Neural progenitor cell (in vitro differentiated cells): ENCODE measurements around the gene NRTN. TPM values are rescaled to one million over a fixed set of nuclear protein-coding genes. Genes with fewer than 3 reads are reported as not detected.
"Not testable (repeated sequence)": the region's sequence is repeated elsewhere in the genome, so short reads cannot be mapped to it uniquely, and the experiment has no call there.

Source experiments
- DNase-seq: peaks from one replicate; pipeline ENCODE4 v3.0.0-alpha.2; 2016; ENCODE audit warnings: low spot score
- H2AFZ ChIP-seq: fragments of 200-600 bp; sonication (generic); replicated peaks from 2 replicates; pipeline ENCODE4 v1.6.1; 2016; ENCODE audit warnings: antibody characterized with exemption
- H3F3A ChIP-seq: fragments of 200-600 bp; sonication (generic); 2 replicates; pipeline ENCODE4 v1.6.1; 2016; ENCODE audit warnings: antibody characterized with exemption, low read depth
- H3K27ac ChIP-seq: fragments of 200-600 bp; sonication (generic); 2 replicates; pipeline ENCODE4 v1.5.1; 2016; ENCODE audit warnings: mild to moderate bottlenecking
- H3K27me3 ChIP-seq: fragments of 200-600 bp; sonication (generic); 2 replicates; pipeline ENCODE4 v1.6.1; 2016; ENCODE audit warnings: mild to moderate bottlenecking, moderate library complexity
- H3K36me3 ChIP-seq: fragments of 200-600 bp; sonication (generic); 2 replicates; pipeline ENCODE4 v1.5.1; 2016
- H3K4me1 ChIP-seq: fragments of 200-600 bp; sonication (generic); 2 replicates; pipeline ENCODE4 v1.6.1; 2016; ENCODE audit warnings: mixed run types
- H3K4me2 ChIP-seq: fragments of 200-600 bp; sonication (generic); 2 replicates; pipeline ENCODE4 v1.6.1; 2016
- H3K4me3 ChIP-seq: fragments of 200-600 bp; sonication (generic); 2 replicates; pipeline ENCODE4 v1.5.1; 2016
- H3K79me2 ChIP-seq: fragments of 200-600 bp; sonication (generic); 2 replicates; pipeline ENCODE4 v1.6.1; 2016; ENCODE audit warnings: low read depth
- H3K9ac ChIP-seq: fragments of 200-600 bp; sonication (generic); 2 replicates; pipeline ENCODE4 v1.6.1; 2016
- H3K9me3 ChIP-seq: fragments of 200-600 bp; sonication (generic); 2 replicates; pipeline ENCODE4 v1.5.1; 2016; ENCODE audit warnings: low read depth
- H4K20me1 ChIP-seq: fragments of 200-600 bp; sonication (generic); 2 replicates; pipeline ENCODE4 v1.6.1; 2016; ENCODE audit warnings: low read depth
- H3K27ac Mint-ChIP-seq: 3 replicates; pipeline ENCODE4 v1.8.0; 2021; ENCODE audit warnings: mixed read lengths
- H3K27me3 Mint-ChIP-seq: 2 replicates; pipeline ENCODE4 v1.8.0; 2022; ENCODE audit warnings: low read depth, mild to moderate bottlenecking, inconsistent platforms, moderate library complexity, mixed read lengths; ENCODE audit not compliant: insufficient read depth
- H3K36me3 Mint-ChIP-seq: 3 replicates; pipeline ENCODE4 v1.8.0; 2021; ENCODE audit warnings: mixed read lengths
- H3K4me1 Mint-ChIP-seq: 3 replicates; pipeline ENCODE4 v1.8.0; 2021; ENCODE audit warnings: mixed read lengths
- H3K4me3 Mint-ChIP-seq: 3 replicates; pipeline ENCODE4 v1.8.0; 2021; ENCODE audit warnings: mild to moderate bottlenecking, moderate library complexity, mixed read lengths
- H3K9me3 Mint-ChIP-seq: 3 replicates; pipeline ENCODE4 v1.8.0; 2020; ENCODE audit warnings: mixed read lengths
- EZH2 ChIP-seq: fragments of 200-600 bp; sonication (generic); IDR thresholded peaks from 2 replicates; pipeline ENCODE4 v1.6.1; 2017; ENCODE audit warnings: antibody characterized with exemption, mild to moderate bottlenecking, moderate library complexity
- EZH2phosphoT487 ChIP-seq: fragments of 200-600 bp; sonication (generic); IDR thresholded peaks from 2 replicates; pipeline ENCODE4 v1.6.1; 2017; ENCODE audit warnings: antibody characterized with exemption
- total RNA-seq: library from RNA; depleted of rRNA; stranded (reverse); fragments of >200 nt; gene quantifications from 2 replicates; pipeline ENCODE4 v1.2.3, GENCODE V29; 2015; ENCODE audit warnings: low replicate concordance
- TF ChIP-seq, protein P1 (sequence below): fragments of 200-600 bp; sonication (generic); IDR thresholded peaks from 2 replicates; pipeline ENCODE4 v1.5.1; 2017; ENCODE audit warnings: antibody characterized with exemption, mild to moderate bottlenecking

The NRTN gene
- total RNA-seq, 1 donor from 2014 or later, result 2.4 TPM

DNA sequence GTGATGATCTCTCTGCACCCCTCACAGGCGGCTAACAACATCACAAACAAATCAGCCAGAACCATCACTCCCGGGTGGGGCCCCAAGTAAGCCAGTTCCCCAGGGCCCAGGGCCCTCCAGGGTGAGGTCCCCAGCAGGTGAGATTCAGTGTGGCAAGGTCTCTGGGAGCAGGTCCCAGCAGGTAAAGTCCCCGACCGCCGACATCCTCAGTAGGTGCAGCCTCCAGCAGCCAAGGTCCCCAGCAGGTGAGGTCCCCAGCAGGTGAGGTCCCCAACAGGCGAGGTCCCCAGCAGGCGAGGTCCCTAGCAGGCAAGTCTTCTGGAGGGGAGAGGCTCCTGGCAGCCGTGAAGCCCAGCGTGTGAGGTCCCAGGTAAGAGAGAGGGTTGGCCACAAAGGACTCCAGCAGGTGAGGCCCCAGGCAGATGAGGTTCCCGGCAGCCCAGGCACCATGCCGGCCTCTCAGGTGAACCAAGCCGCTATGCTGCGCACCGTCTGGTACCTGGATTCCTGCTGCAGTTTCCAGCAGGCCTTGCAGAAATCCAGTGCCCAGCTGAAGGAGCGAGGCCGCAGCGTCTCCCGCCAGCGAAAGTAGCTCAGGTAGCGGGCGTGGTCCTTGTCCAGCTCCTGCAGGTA, 38.5 kb downstream of the NRTN start:
- H3K36me3 Mint-ChIP-seq, result no peaks in the 10 kb centered on the region
- H3K4me1 Mint-ChIP-seq, result no peaks in the 10 kb centered on the region
- H3K27me3 Mint-ChIP-seq, result peaks cover 11% of the 10 kb centered on the region
- Histone ChIP-seq H3K9ac (no peak overlapping the region), H4K20me1 (no peaks in the 10 kb centered on the region), H3K27me3 (no peaks in the 10 kb centered on the region), H3K79me2 (no peaks in the 10 kb centered on the region), H3K27ac (no peak overlapping the region), H3F3A (no peaks in the 10 kb centered on the region), H3K9me3 (no peaks in the 10 kb centered on the region), H2AFZ (no peak overlapping the region), H3K4me1 (no peaks in the 10 kb centered on the region), H3K4me3 (no peak overlapping the region), H3K4me2 (no peak overlapping the region), H3K36me3 (no peaks in the 10 kb centered on the region)
- H3K4me3 Mint-ChIP-seq, result no peak overlapping the region
- no peak overlapping the region for H3K27ac Mint-ChIP-seq
- no peak for DNase-seq
- TF ChIP-seq EZH2phosphoT487 (no peak), EZH2 (no peak)
- TF ChIP-seq, protein P1, sequence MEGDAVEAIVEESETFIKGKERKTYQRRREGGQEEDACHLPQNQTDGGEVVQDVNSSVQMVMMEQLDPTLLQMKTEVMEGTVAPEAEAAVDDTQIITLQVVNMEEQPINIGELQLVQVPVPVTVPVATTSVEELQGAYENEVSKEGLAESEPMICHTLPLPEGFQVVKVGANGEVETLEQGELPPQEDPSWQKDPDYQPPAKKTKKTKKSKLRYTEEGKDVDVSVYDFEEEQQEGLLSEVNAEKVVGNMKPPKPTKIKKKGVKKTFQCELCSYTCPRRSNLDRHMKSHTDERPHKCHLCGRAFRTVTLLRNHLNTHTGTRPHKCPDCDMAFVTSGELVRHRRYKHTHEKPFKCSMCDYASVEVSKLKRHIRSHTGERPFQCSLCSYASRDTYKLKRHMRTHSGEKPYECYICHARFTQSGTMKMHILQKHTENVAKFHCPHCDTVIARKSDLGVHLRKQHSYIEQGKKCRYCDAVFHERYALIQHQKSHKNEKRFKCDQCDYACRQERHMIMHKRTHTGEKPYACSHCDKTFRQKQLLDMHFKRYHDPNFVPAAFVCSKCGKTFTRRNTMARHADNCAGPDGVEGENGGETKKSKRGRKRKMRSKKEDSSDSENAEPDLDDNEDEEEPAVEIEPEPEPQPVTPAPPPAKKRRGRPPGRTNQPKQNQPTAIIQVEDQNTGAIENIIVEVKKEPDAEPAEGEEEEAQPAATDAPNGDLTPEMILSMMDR, result no peak
- peaks cover 6% of the 10 kb centered on the region for H3K9me3 Mint-ChIP-seq

DNA sequence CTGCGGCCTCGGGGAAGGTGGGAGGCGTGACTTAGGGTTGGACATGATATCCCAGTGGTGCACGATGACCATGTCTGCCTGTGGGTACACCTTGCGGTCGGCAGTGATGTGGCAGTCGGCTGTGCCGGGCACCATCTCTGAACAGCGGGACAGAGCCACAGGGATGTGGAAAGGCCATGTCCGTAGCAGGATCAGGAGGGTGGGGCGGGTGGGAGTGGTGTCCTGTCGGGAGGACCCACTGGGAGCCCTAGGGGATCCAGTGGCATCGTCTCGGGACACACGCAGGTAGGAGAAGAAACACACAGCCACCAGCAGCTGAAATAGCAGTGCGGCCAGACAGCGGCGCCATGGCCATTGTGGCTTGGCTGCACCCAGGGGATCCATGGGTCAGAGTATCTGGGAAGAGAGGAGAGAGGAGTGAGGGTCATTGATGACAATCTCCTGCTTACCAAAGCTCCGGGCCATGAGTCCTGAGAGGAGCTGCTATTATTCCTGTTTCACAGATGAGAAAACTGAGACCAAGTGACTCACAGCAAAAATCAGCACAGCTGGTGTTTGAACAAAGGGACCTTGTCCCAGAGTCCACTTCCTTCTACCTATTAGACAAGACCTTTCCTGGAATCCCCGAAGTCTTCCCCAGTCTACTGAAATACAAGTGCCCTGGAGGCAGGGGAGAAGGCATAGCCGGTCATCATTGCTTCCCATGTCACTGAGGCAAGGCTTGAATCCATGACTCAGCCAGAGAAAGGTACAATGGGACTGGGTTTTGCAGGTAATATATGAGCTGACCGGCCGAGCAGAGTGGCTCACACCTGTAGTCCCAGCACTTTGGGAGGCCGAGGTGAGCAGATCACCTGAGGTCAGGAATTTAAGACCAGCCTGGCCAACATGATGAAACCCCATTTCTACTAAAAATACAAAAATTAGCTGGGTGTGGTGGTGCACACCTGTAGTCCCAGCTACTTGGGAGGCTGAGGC, 39.9 kb downstream of the NRTN start:
- H3K4me1 ChIP-seq, result no peaks in the 10 kb centered on the region
- H2AFZ ChIP-seq, result no peak overlapping the region
- no peaks in the 10 kb centered on the region for H3K36me3 ChIP-seq
- H3K9me3 ChIP-seq, result no peaks in the 10 kb centered on the region
- no peak overlapping the region for H3K4me3 ChIP-seq
- no peaks in the 10 kb centered on the region for H4K20me1 ChIP-seq
- no peaks in the 10 kb centered on the region for H3F3A ChIP-seq
- TF ChIP-seq, protein P1, result no peak
- no peak for TF ChIP-seq EZH2phosphoT487
- no peak for TF ChIP-seq EZH2
- H3K79me2 ChIP-seq, result no peaks in the 10 kb centered on the region
- no peaks in the 10 kb centered on the region for H3K4me1 Mint-ChIP-seq
- no peak overlapping the region for H3K4me2 ChIP-seq
- H3K27me3 Mint-ChIP-seq, result peaks cover 11% of the 10 kb centered on the region
- no peak for DNase-seq
- H3K27ac ChIP-seq, result no peak overlapping the region
- peaks cover 6% of the 10 kb centered on the region for H3K9me3 Mint-ChIP-seq
- no peak overlapping the region for H3K4me3 Mint-ChIP-seq
- no peaks in the 10 kb centered on the region for H3K36me3 Mint-ChIP-seq
- H3K27ac Mint-ChIP-seq, result no peak overlapping the region
- H3K9ac ChIP-seq, result no peak overlapping the region
- no peaks in the 10 kb centered on the region for H3K27me3 ChIP-seq

DNA sequence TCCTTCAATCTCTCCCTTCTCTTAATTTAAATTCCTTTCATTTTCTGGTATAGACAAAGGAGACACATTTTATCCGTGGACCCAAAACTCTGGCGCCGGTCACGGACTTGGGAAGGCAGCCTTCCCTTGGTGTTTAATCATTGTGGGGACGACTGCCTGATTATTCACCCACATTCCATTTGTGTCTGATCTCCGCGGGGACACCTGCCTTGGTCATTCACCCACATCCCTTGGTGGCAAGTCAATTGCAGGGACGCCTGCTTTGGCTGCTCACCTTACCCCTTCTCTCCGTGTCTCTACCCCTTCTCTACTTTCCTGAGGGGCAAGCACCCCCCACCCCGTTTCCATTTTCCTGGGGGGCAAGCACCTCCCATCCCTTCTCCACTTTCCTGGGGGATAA, 43.0 kb downstream of the NRTN start:
- not testable (repeated sequence) for H3K4me2 ChIP-seq, H3K9ac ChIP-seq, H2AFZ ChIP-seq, H3K4me3 ChIP-seq, H3K9me3 Mint-ChIP-seq, H3K27me3 Mint-ChIP-seq, H3F3A ChIP-seq, H4K20me1 ChIP-seq, H3K27ac ChIP-seq, H3K4me1 ChIP-seq, H3K27me3 ChIP-seq, H3K79me2 ChIP-seq, H3K27ac Mint-ChIP-seq, H3K9me3 ChIP-seq, H3K4me1 Mint-ChIP-seq, H3K36me3 ChIP-seq, H3K36me3 Mint-ChIP-seq, H3K4me3 Mint-ChIP-seq, DNase-seq

DNA sequence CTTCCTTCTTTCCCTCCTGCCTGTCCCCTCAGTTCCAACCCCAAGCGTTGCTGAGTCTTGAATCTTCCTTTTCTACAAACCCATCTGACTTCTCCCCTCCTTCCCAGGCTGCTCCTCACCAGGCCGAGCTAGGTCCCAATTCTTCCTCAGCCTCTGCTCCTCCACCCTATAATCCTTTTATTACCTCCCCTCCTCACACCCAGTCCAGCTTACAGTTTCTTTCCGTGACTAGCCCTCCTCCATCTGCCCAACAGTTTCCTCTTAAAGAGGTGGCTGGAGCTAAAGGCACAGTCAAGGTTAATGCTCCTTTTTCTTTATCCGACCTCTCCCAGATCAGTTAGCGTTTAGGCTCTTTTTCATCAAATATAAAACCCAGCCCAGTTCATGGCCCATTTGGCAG, 43.8 kb downstream of the NRTN start:
- H3K79me2 ChIP-seq, H3K4me3 Mint-ChIP-seq, H3K27me3 Mint-ChIP-seq, H3K36me3 Mint-ChIP-seq, H3K4me2 ChIP-seq, H3K27ac ChIP-seq, H3K4me3 ChIP-seq, H4K20me1 ChIP-seq, H2AFZ ChIP-seq, H3K9ac ChIP-seq, H3K27ac Mint-ChIP-seq, H3K9me3 Mint-ChIP-seq, DNase-seq, H3K27me3 ChIP-seq, H3K4me1 Mint-ChIP-seq, H3K4me1 ChIP-seq, H3K36me3 ChIP-seq, H3K9me3 ChIP-seq, H3F3A ChIP-seq: not testable (repeated sequence)
